Ovary (tissue), 9 donors: ENCODE measurements around the gene SORCS2. TPM values are rescaled to one million over a fixed set of nuclear protein-coding genes. Genes with fewer than 3 reads are reported as not detected.

ENCODE experiments used
- DNase-seq, 5 donors: peaks; one replicate each; pipeline ENCODE4 v3.0.0-alpha.2; 2019 to 2020
- H3K27ac ChIP-seq, 2 donors: fragments of 200-600 bp; one replicate each; pipeline versions ENCODE4 v1.5.1 to v1.8.0; 2019 to 2022
- H3K27me3 ChIP-seq: fragments of 200-600 bp; one replicate; pipeline ENCODE4 v1.8.0; 2022
- H3K36me3 ChIP-seq: fragments of 200-600 bp; sonication (generic); one replicate; pipeline ENCODE4 v1.5.1; 2019
- H3K4me1 ChIP-seq: one replicate; pipeline ENCODE4 v1.8.1; 2013; ENCODE audit warnings: mild to moderate bottlenecking, moderate library complexity; ENCODE audit not compliant: insufficient read depth
- H3K4me3 ChIP-seq: fragments of 200-600 bp; sonication (generic); one replicate; pipeline ENCODE4 v1.5.1; 2017
- H3K9me3 ChIP-seq, 2 donors: fragments of 200-600 bp in 1 of 2; sonication (generic) in 1 of 2; one replicate each; pipeline versions ENCODE4 v1.5.1 to v1.8.1; 2013 to 2019; ENCODE audit warnings: mild to moderate bottlenecking in 1 of 2, moderate library complexity in 1 of 2
- CTCF ChIP-seq, 3 donors: fragments of 450-650 bp in 2 of 3; fragments of 200-600 bp in 1 of 3; IDR thresholded peaks; one replicate each; pipeline versions ENCODE4 v1.5.1 to v1.8.0; 2016 to 2022; ENCODE audit warnings: antibody characterized with exemption in 3 of 3, mild to moderate bottlenecking in 1 of 3
- EP300 ChIP-seq: sonication (generic); formaldehyde crosslinking; IDR thresholded peaks from one replicate; pipeline ENCODE4 v1.6.1; 2017; ENCODE audit warnings: antibody characterized with exemption
- POLR2A ChIP-seq: fragments of 450-650 bp; IDR thresholded peaks from one replicate; pipeline ENCODE4 v1.6.1; 2017; ENCODE audit warnings: antibody characterized with exemption, mild to moderate bottlenecking, moderate library complexity
- WGBS, 3 donors: extraction: QIAGEN DNeasy Blood & Tissue Kit in 1 of 3; methylation state at CpG; one replicate each; pipeline versions ENCODE4 v1.1.5 to v1.1.7; 2013 to 2017; 5-methylcytosine and 5-hydroxymethylcytosine counted together
- intact Hi-C, 4 donors: fragments of 100-400 bp; cut with DNase I; formaldehyde crosslinking; loops; one replicate each; pipeline versions ENCODE4 v1.11.0 to v1.15.1; 2022 to 2023
- polyA plus RNA-seq, 2 donors: library from polyadenylated mRNA; stranded (reverse); fragments of 200-250 nt in 1 of 2; fragments of 350-450 nt in 1 of 2; fragmentation: Illumina TruSeq in 1 of 2; extraction: RNeasy Lipid Tissue Mini Kit (QIAGEN cat#74804) in 1 of 2; gene quantifications; one replicate each; pipeline ENCODE4 v1.2.3, GENCODE V29; 2013 to 2014
- total RNA-seq, 7 donors: library from RNA; depleted of rRNA in 2 of 7; stranded (reverse); fragments of >200 nt in 2 of 7; fragmentation: NEBNext Ultra II Directional in 3 of 7; extraction: Animal tissue kit (Norgen Biotek cat#: 25700) in 3 of 7; gene quantifications; one replicate each; pipeline versions ENCODE4 v1.1.0 to v1.2.4, GENCODE V29; 2016 to 2023
- donor health status: DM: no; HTN: no; CAD: no; lungs with moderate emphysema.
- donor health status: DM: no; HTN: no; CAD: no.
- donor health status: Bipolar disorder and iron deficiency.
- donor health status: DM: yes; HTN: yes; CAD: no.
- donor health status: DM: no; HTN: no; CAD: no.
- donor health status: DM: yes; HTN: yes; CAD: no.

SORCS2 gene
- total and polyA plus RNA-seq, 9 donors, result 0.60 to 23.9 (median 7.1) TPM

GRCh38 chr4:7360806-7361205, 168.5 kb downstream of the SORCS2 start:
- H3K9me3 ChIP-seq, result no peaks in the 10 kb centered on the region
- H3K27me3 ChIP-seq, result no peaks in the 10 kb centered on the region
- no peak for TF ChIP-seq CTCF (IDR thresholded peaks at IDR 0.05)
- no peak for TF ChIP-seq POLR2A
- no peak for TF ChIP-seq EP300
- peaks cover 16% of the 10 kb centered on the region for H3K4me1 ChIP-seq
- DNase-seq, result peak in 1 of 5 donors; percentile 20
- WGBS, 3 donors, result 70 to 74% (median 73%) methylated on average over 8 of the region's 8 CpGs
- no peak overlapping the region for H3K27ac ChIP-seq
- H3K4me3 ChIP-seq, result no peak overlapping the region
- no peaks in the 10 kb centered on the region for H3K36me3 ChIP-seq
- intact Hi-C loops, result no loop called here

DNA sequence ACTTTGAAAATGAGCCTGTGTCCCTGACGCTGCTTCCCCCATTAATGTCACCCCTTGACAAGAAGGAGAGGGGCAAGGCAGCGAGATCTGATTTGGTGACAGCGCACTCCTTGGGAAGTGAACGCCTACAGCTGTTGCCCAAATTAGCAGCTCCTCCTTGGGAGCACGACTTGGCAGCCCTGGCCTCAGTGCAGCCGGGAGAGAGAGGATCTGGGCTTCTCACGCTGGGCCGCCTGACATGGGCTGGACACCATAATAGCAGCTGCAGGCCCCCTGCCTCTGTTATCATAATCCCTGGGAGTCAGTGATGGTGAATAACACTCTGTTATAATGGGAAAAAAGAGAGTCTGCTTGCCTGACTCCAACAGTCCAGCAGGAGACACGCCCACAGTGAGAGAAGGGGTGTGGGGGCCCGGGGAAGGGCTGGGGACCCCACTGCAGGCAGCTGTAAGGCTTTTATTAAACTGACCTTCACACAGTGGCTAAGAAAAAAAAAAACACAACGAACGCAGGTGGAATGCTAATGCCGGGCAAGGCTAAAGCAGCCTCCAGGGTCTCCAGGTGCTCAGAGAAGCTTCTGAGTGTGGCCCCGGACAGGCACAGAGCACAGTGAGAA, 169.1 kb downstream of the SORCS2 start:
- Histone ChIP-seq H3K27ac (no peak overlapping the region), H3K27me3 (no peaks in the 10 kb centered on the region), H3K4me3 (no peak overlapping the region), H3K9me3 (no peaks in the 10 kb centered on the region), H3K4me1 (peaks cover 17% of the 10 kb centered on the region), H3K36me3 (no peaks in the 10 kb centered on the region)
- no peak for TF ChIP-seq POLR2A
- no peak for TF ChIP-seq CTCF (IDR thresholded peaks at IDR 0.05)
- TF ChIP-seq EP300, result no peak
- WGBS, 3 donors, result 18 to 25% (median 24%) methylated on average over 14 of the region's 14 CpGs
- DNase-seq, result peak; percentile 69 to 84 (median 71)
- intact Hi-C loops, result no loop called here

- H3K4me1 ChIP-seq, result peaks cover 13% of the 10 kb centered on the region
- TF ChIP-seq EP300, result no peak
- no peak for TF ChIP-seq CTCF (IDR thresholded peaks at IDR 0.05)
- TF ChIP-seq POLR2A, result no peak
These were observed 170.0 kb downstream of the SORCS2 start for GRCh38 chr4:7362341-7362740.

DNA sequence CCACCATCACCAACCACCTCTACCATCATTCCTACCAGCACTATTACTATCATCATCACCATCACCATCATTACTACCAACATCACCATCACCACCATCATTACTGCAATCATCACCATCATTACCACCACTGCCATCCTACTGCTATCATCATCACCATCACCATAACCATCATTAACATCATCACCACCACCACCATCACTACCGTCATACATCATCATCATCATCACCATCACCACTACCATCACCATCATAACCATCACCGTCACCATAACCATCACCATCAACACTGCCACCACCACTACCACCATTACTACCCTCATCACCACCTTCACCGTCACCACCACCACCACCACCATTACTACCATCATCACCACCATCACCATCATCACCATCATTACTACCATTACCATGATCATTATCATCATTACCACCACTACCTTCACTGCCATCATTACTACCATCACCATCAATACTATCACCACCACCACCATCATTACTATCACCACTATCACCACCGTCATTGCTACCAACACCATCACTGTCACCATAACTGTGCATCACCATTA, 170.6 kb downstream of the SORCS2 start:
- intact Hi-C loops, result no loop called here
- no peak for TF ChIP-seq POLR2A
- no peaks in the 10 kb centered on the region for H3K36me3 ChIP-seq
- no peaks in the 10 kb centered on the region for H3K27me3 ChIP-seq
- no peaks in the 10 kb centered on the region for H3K9me3 ChIP-seq
- no peak for DNase-seq
- no peak overlapping the region for H3K4me3 ChIP-seq
- 97 to 98% (median 98%) methylated on average over 4 of the region's 4 CpGs for WGBS, 3 donors
- no peak overlapping the region for H3K27ac ChIP-seq
- H3K4me1 ChIP-seq, result peaks cover 13% of the 10 kb centered on the region

More at GRCh38 chr4:7362341-7362740, 170.0 kb downstream of the SORCS2 start:
- intact Hi-C loops, result no loop called here
- Histone ChIP-seq H3K36me3 (no peaks in the 10 kb centered on the region), H3K4me3 (no peak overlapping the region), H3K27ac (no peak overlapping the region), H3K27me3 (no peaks in the 10 kb centered on the region), H3K9me3 (no peaks in the 10 kb centered on the region)
- WGBS, 3 donors, result 82 to 95% (median 93%) methylated on average over 2 of the region's 2 CpGs
- no peak for DNase-seq

- Histone ChIP-seq H3K4me3 (no peak overlapping the region), H3K27ac (no peak overlapping the region), H3K4me1 (peaks cover 11% of the 10 kb centered on the region), H3K27me3 (no peaks in the 10 kb centered on the region), H3K36me3 (no peaks in the 10 kb centered on the region), H3K9me3 (no peaks in the 10 kb centered on the region)
- intact Hi-C loops, result no loop called here
- no peak for TF ChIP-seq POLR2A
- TF ChIP-seq EP300, result no peak
- no peak for TF ChIP-seq CTCF (IDR thresholded peaks at IDR 0.05)
- DNase-seq, result peak in 1 of 5 donors; percentile 41
- 69 to 84% (median 78%) methylated on average over 5 of the region's 5 CpGs for WGBS, 3 donors
These were observed 172.6 kb downstream of the SORCS2 start for GRCh38 chr4:7364979-7365378.
